ENCODE data around the gene CDK5.
"Not testable (repeated sequence)": the region's sequence is repeated elsewhere in the genome, so short reads cannot be mapped to it uniquely, and the experiment has no call there.

The CDK5 gene

DNA sequence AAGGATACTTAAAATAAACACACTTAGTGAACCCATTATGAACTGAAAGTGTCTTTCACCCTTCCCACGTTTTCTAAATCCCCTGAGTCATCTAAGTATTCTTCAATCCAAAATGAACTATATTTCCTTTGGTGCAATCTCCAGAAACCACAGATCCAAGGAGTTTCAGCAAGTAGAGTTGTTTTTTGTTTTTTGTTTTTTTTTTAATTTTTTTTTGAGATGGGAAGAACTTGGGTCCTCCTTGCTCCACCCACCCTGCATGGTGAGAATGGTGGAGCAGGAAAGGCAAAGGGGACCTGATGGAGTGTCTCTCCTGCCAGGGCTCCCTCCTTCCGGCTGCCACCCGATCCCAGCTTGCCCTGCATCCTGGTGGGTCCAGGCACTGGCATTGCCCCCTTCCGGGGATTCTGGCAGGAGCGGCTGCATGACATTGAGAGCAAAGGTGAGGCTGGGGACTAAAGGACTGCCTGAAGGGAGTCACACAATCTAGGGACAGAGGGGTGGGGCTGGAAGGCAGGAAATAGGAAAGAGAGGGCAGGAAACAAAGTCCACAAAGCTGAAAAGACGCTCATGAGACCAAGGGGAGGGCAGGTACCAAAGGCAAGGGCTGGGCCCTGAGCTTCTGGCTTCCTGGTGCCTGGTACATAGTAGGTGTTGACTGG is 45.5 kb downstream of the CDK5 start:
- DNase-seq = no peak

DNA sequence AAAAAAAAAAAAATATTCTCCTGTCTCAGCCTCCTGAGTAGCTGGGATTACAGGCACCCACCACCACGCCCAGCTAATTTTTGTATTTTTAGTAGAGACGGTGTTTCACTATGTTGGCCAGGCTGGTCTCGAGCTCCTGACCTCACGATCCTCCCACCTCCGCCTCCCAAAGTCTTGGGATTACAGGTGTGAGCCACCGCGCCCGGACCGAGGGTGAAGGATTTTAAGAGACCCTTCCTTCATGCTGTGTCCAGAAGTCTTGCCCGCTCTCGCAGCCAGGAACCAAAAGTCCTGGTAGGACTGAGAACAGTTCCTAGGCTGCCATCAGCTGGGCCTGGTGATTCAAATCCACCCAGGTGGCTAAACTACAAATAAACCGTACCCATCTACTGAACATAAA is 46.1 kb downstream of the CDK5 start:
- DNase-seq = not testable (repeated sequence)

DNA sequence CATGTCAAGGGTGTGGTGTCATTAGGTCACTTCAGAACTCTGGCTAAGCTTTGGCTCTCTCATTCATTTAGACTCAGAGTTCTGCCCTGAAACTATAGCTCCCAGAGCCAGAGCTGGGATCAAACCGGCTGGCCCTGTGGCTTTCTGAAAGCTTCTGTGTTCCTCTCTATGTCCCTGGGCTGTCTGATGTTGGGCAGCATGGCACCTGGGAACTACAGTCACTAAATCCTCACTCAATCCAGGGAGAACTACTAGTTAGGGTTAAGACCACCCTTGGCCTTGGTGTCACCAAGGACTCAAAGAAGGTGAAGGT is 46.6 kb downstream of the CDK5 start:
- DNase-seq = no peak

DNA sequence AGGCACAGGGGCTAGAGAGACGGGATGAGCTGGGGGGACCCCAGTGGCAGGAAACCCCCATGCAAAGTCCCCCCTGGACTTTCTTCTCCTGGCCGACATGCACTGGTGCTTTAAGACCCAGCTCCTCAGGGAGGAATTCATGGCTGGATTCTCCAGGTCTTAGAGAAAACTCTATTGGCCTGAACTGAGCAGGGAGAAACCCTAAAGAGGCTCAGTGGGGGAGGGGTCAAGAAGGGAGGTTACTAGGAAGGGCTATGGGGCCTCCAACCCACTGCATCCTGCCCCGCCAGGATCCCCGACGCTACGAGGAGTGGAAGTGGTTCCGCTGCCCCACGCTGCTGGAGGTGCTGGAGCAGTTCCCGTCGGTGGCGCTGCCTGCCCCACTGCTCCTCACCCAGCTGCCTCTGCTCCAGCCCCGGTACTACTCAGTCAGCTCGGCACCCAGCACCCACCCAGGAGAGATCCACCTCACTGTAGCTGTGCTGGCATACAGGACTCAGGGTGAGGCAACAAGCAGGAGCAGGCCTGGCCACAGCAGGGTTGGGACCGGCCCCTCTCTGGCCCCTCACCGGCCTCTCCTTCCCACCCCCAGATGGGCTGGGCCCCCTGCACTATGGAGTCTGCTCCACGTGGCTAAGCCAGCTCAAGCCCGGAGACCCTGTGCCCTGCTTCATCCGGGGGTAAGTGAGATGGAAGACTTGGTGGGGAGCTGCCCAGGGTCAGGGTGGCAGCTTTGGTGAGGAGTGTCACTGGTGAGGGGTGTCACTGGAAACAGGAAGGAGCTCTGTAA is 47.2 kb downstream of the CDK5 start:
- no peak for DNase-seq

DNA sequence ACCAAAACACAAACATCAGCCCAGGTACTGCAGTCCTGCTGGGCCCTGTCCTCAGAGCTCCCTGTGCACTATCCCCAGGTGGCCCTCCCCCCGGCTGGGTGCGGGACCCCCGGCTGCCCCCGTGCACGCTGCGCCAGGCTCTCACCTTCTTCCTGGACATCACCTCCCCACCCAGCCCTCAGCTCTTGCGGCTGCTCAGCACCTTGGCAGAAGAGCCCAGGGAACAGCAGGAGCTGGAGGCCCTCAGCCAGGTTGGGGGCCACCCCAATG is 47.7 kb downstream of the CDK5 start:
- no peak for DNase-seq

DNA sequence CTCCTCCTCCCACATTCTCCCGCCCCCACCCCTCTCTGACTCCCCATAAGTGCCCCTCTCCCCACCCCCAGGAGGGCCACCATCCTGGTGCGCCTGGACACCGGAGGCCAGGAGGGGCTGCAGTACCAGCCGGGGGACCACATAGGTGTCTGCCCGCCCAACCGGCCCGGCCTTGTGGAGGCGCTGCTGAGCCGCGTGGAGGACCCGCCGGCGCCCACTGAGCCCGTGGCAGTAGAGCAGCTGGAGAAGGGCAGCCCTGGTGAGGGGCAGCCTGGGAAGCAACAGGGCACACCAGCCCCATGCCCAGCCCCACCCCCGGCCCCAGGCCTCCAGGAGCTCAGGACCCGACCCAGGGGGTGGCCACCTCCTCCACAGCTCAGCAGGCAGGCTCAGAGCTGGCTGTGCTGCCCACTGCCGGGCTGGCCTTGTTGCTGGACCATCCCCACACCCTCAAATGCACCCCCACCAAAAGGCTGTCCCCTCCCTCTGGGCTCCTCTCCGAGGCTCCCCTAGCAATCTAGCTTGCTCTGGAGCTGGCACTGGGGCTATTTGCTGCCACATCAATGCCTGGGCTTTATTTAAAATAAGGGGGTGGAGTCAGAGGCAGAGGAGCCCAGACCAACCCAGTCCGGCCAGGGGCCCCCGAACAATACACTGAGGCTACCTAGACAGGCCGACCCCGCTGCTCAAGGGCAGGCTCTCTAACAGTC is 48.2 kb downstream of the CDK5 start:
- no peak for DNase-seq

DNA sequence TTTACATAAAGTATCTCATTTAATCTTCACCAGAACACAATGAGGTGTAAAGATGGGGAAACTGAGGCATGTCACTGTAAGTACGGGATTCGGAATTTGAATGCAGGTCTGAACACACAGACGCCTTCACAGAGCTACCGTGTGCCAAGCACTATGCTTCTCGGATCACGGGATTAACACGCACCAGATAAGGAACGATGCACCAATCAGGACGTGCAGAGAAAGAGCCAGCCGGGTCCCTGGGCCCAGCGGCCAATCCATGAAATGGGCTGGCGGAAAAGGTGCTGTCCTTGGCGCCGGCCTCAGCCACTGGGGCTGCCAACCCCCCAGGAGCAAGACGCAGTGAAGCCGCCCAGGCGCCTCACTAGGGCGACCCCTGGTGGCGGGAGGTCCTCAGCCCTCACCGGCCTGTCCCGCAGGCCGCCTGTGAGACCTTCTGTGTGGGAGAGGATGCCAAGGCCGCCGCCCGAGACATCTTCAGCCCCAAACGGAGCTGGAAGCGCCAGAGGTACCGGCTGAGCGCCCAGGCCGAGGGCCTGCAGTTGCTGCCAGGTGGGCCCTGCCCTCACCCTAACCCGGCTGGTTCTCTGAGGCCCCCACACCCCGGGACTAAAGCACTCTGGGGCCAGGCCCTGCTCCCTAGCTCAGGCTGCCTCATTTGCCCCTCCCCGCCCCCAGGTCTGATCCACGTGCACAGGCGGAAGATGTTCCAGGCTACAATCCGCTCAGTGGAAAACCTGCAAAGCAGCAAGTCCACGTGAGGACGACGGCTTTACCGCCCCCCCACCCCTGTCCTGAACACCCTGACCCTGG is 49.0 kb downstream of the CDK5 start:
- peak; percentile 28 for DNase-seq

DNA sequence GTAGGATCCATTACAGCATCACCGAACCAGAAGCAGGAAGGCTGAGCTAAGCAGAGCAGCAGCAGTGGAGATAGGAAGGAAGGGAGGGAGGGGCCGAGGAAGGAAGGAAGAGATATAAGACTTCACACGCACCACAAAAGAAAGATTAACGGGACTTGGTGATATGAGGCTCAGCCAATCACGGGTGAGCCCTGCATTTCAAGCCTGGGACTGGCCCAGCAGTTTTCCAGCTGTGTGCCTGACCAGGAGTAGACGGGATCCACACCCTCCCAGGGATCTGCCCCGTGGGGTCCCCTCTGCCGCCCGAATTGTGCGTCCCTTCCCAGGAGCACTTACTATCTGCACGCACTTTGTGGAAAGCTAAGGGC is 49.6 kb downstream of the CDK5 start:
- no peak for DNase-seq

DNA sequence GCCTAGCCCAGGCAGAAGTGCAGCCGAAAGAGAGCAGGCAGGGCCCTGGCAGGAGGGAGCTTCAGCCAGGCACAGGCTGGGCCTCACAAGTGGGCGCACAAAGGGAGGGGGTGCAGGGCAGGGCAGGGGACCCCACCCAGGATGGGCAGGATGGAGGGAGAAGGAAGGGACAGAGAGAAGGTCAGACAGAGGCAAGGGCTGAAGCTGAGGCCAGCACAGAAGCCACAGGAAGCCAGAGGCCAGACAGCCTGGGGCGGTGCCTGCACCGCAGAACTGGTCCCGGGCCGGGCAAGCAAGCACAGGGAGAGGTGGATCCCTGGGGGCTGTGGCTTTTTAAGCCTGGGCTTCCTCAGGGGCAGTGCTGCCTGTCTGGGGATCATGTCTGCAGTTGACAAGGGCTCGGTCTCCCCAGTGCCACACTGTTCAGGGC is 50.2 kb downstream of the CDK5 start:
- DNase-seq = no peak

DNA sequence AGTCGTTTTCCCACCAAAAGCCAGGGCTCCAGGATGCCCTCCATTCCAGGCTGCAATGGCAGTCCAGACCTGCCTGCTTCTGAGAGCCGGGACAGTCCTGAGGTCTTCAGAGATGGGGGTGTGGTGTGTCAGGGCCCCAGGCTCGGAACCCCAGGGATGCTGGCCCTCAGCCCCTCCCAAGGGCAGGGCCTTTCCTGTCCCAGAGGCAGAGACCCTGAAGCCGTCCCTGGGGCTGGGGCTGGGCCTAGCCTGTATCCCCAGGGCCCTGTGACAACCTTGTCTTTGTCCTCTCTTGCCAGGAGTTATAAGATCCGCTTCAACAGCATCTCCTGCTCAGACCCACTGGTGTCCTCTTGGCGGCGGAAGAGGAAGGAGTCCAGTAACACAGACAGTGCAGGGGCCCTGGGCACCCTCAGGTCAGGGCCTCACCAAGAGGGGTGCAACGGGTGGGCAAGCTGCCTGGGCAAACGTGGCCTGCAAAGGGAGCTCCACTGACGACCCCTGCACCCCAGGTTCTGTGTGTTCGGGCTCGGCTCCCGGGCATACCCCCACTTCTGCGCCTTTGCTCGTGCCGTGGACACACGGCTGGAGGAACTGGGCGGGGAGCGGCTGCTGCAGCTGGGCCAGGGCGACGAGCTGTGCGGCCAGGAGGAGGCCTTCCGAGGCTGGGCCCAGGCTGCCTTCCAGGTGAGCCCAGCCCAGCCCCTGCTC is 51.0 kb downstream of the CDK5 start:
- DNase-seq = no peak

DNA sequence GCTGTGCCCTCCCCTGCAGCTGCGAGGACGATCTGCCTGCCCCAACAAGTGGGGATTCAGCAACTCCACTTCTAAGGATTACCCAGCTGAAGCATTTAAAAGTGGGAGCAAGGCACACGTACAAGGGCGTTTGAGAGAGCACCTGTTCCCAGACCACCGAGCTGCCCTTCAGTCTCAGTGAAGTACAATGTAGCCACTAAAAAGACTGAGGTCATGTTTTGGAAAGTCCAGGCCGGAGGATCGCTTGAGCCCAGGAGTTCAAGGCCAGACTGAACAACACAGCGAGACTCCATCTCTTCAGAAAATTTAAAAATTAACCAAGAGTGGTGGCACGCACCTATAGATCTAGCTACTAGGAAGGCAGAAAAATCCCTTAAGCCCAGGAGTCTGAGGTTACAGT is 52.1 kb downstream of the CDK5 start:
- DNase-seq = no peak
